Camera-type eye (tissue), 1 donor: Measurements from ENCODE around the gene KIF7. TPM values are rescaled to one million over a fixed set of nuclear protein-coding genes. Genes with fewer than 3 reads are reported as not detected.

ENCODE experiments used
- total RNA-seq: library from RNA; depleted of rRNA; stranded (reverse); fragments of >200 nt; gene quantifications from one replicate; pipeline ENCODE4 v1.2.3, GENCODE V29; 2014

The KIF7 gene, protein sequence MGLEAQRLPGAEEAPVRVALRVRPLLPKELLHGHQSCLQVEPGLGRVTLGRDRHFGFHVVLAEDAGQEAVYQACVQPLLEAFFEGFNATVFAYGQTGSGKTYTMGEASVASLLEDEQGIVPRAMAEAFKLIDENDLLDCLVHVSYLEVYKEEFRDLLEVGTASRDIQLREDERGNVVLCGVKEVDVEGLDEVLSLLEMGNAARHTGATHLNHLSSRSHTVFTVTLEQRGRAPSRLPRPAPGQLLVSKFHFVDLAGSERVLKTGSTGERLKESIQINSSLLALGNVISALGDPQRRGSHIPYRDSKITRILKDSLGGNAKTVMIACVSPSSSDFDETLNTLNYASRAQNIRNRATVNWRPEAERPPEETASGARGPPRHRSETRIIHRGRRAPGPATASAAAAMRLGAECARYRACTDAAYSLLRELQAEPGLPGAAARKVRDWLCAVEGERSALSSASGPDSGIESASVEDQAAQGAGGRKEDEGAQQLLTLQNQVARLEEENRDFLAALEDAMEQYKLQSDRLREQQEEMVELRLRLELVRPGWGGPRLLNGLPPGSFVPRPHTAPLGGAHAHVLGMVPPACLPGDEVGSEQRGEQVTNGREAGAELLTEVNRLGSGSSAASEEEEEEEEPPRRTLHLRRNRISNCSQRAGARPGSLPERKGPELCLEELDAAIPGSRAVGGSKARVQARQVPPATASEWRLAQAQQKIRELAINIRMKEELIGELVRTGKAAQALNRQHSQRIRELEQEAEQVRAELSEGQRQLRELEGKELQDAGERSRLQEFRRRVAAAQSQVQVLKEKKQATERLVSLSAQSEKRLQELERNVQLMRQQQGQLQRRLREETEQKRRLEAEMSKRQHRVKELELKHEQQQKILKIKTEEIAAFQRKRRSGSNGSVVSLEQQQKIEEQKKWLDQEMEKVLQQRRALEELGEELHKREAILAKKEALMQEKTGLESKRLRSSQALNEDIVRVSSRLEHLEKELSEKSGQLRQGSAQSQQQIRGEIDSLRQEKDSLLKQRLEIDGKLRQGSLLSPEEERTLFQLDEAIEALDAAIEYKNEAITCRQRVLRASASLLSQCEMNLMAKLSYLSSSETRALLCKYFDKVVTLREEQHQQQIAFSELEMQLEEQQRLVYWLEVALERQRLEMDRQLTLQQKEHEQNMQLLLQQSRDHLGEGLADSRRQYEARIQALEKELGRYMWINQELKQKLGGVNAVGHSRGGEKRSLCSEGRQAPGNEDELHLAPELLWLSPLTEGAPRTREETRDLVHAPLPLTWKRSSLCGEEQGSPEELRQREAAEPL (N-terminal part only)
- 15.8 TPM for total RNA-seq

DNA sequence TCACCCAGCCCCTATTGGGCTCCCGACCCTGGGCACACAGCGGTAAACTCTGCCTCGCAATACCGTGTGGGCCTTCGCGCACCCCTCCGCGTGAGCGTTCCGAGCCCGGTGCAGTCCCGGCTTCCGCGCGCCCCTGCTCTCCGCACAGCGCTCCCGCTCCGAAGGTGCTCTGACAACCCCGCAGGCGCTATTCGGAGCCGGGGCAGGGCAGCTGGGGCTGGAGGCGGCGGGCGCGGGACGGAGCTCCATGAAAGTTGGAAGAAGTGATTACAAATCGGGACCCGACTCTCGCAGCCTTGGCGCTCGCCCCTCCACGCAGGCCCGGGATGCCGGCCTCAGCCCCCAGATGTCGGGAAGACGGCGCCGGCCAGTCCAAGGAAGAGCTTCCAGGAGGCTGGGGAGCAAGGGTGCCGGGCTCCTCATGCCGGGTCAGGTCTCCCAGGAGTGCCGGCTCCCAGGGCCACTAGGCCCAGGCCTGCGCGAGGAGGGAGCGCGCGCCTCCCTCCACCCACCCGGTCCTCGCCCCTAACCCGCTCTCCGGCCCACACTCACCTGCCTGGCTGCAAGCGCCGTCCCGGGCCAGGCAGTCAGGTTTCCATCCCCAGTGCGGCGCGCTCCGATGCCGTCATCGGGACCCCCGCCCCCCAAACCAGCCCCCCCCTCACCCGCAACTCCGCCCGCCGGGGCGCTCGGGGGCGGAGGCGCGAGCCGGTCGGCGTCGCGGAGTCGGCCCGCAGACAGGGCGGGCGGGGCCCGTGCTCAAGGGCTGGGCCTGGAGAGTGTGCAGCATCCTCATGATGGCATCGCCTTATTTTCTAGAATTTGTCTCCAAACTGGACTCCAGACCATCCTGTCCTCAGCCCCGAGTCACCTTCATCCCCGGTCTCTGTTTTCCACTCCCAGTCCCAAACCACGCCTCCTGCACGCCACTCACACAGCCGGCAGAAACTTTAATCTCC is at the start of gene KIF7:
TSS of gene KIF7 (minus strand) at position 621 of the 959 bp plus-strand sequence. CDS start 2,537 bp downstream, outside the sequence.

DNA sequence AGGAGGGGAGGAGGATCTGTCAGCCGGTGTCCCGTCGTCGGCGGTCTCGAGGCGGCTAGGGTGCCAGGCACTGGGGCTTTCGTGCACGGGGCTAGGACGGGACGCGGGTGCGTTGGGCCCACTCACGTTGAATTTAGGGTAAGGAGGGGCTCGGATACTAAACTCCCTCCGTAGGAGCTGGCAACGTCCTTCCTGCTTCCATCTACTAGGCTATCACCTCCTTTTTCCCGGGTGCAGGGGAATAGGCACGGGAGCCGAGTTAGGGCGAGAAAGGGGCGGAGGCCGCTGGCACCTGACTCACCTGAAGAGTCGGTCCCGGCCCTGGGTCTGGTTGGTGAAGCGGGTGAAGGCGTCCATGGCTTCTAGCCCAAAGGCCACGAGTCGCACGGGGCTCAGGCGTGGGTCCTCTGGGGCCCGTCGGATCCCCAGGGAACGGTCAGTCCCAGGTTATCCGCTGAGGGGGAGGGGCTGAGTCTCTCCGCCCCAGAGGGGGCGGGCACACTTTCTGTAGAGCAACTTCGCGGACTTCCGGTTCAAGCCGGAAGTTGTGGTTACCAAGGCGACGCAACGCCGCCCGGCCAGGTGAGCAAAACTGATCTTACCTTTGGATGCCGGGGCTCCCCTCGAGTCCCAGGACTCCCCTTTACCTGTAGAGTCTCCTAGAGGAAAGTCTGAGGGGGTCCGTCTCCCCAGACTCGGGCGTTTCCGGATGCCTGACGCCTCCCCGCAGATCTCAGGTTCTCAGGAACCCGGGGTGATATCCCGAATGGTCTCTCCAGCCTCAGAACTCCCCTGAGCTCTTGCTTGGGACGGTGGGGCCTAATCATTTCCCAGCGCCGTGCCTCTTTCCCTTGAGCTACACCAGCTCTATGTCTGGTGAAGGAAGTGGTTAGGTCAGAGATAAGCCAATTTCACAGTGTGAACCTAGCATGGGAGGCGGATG is 35.3 kb upstream of the KIF7 start, which contains the start of the genes PEX11A and WDR93:
TSS of gene PEX11A (minus strand) at position 479 of the 943 bp plus-strand sequence. CDS start at position 357, 122 bp downstream.
TSS of gene WDR93 (plus strand) at position 536 of the 943 bp plus-strand sequence. CDS start 10,936 bp downstream, outside the sequence.

DNA sequence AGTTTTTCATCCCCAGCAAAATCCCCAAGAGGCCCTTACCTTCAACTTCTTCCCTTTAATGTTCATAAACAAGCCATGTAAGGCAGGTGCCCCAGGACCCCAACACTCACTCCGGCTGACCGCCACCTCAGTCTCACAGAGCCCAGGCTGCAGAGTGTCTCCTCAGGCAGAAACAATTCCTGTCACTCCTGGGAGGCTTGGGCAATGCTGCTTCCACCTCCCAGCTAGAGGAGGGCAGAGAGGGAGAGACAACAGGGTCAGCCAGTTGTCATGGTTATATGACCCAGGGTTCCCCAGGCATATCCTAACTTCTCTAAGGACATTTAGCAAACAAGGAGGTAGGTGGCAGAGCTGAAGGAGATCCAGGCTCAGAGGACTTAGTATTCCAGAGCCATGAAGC is 23.9 kb upstream of the KIF7 start, which contains the start of gene PLIN1:
TSS of gene PLIN1 (minus strand) at position 156 of the 400 bp plus-strand sequence. CDS start 1,878 bp downstream, outside the sequence.

Other genes starting within 250 kb of the KIF7 start
- gene RHCG, start 158.9 kb downstream of the KIF7 start, total RNA-seq, result 1.0 TPM
- gene TICRR, start 80.0 kb downstream of the KIF7 start, total RNA-seq, result 2.4 TPM
- gene PLIN1, start 23.9 kb upstream of the KIF7 start, total RNA-seq, result 1.5 TPM
- 14.7 TPM for gene PEX11A, start 35.3 kb upstream of the KIF7 start, total RNA-seq
- 0.66 TPM for gene WDR93, start 35.3 kb upstream of the KIF7 start, total RNA-seq
- 1.2 TPM for gene MESP1, start 95.8 kb upstream of the KIF7 start, total RNA-seq
- gene MESP2, start 120.9 kb upstream of the KIF7 start, total RNA-seq, result 2.8 TPM
- gene ANPEP, start 159.4 kb upstream of the KIF7 start, total RNA-seq, result 11.9 TPM
- 82.4 TPM for gene AP3S2, start 238.5 kb upstream of the KIF7 start, total RNA-seq